Memory B cell (primary cell): ENCODE data around the gene DNAAF5.

Experiments used
- ATAC-seq: fragments of 150-1000 bp; cut with Tn5 transposase; 2 replicates; pipeline ENCODE4 v1.10.0; 2021; ENCODE audit warnings: low read depth, mild to moderate bottlenecking, moderate library complexity
- DNase-seq, 2 donors: peaks; one replicate each; pipeline ENCODE4 v3.0.0; 2022; ENCODE audit warnings: low spot score in 2 of 2
- H3K27ac Mint-ChIP-seq: one replicate; pipeline ENCODE4 v1.8.0; 2022; ENCODE audit warnings: mild to moderate bottlenecking, moderate library complexity, mixed read lengths
- H3K27me3 Mint-ChIP-seq: one replicate; pipeline ENCODE4 v1.8.0; 2022; ENCODE audit warnings: mixed read lengths
- H3K36me3 Mint-ChIP-seq: one replicate; pipeline ENCODE4 v1.8.0; 2022; ENCODE audit warnings: mild to moderate bottlenecking, mixed read lengths
- H3K4me1 Mint-ChIP-seq: one replicate; pipeline ENCODE4 v1.8.0; 2022; ENCODE audit warnings: mixed read lengths
- H3K4me3 Mint-ChIP-seq: one replicate; pipeline ENCODE4 v1.8.0; 2022; ENCODE audit warnings: mild to moderate bottlenecking, moderate library complexity, mixed read lengths
- H3K9me3 Mint-ChIP-seq: one replicate; pipeline ENCODE4 v1.8.0; 2022; ENCODE audit warnings: mixed read lengths

Gene DNAAF5

DNA sequence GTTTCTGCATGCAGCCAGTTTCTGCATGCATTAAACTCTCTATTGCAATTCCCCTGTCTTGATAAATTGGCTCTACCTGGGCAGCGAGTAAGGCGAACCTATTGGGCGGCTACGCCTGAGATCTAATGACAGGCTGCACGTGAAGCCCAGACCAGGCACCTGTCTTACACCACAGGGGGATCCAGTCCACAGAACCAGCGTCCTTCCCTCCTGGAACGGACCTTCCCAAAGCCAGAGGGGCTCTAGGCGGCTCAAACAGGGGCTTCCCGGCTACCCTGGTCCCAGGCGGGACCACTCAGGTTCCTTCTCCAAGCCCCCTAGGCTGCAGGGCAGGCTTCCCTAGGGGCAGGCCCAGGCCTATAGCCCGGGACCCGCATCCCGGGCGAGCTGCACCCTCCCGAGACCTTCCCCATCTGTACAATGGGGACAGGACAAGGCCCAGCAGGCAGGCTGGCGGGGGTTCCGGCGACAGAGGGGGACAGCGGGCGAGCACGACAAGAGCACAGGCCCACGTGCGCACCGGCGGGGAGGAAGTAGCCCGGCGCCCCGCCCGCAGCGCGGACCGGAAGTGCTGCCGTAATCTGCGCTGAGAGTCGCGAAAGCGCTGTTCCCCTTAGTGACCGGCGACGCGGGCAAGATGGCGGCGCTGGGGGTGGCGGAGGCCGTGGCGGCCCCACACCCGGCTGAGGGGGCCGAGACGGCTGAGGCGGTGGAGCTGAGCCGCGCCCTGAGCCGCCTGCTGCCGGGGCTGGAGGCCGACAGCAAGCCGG is at the start of gene DNAAF5:
DNAAF5 (plus strand) TSS at position 616 of the 770 bp plus-strand sequence; CDS start at position 638, 22 bp downstream.
- Mint-ChIP-seq H3K9me3 (peaks cover 3% of the 10 kb centered on the region), H3K27me3 (no peaks in the 10 kb centered on the region), H3K36me3 (peaks cover 18% of the 10 kb centered on the region), H3K4me3 (peak within 1 kb of the TSS; percentile 91), H3K4me1 (peaks cover 16% of the 10 kb centered on the region), H3K27ac (peak within 1 kb of the TSS; percentile 84)
- ATAC-seq = peak; percentile 94
- DNase-seq = peak; percentile 77 to 86

DNA sequence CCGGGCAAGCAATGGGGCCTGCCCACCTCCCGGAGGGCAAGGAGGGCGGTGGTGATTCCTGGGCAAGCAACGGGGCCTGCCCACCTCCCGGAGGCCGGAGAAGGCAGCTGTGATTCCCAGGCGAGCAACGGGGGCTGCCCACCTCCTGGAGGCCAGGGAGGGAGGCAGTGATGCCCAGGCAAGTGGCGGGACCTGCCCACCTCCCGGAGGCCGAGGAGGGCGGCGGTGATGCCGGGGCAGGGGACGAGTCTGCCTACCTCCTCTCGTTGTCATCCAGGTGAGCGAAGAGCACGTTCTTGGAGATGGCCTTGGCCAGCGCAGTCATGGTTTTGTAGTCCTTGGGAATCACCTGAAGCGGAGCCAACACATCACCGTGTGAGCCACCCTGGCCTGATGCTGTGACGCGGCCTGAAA is 49.5 kb upstream of the DNAAF5 start:
- no peaks in the 10 kb centered on the region for H3K27me3 Mint-ChIP-seq
- DNase-seq (no peak), ATAC-seq (no peak)
- no peaks in the 10 kb centered on the region for H3K4me1 Mint-ChIP-seq
- peaks cover 34% of the 10 kb centered on the region for H3K36me3 Mint-ChIP-seq
- no peak overlapping the region for H3K4me3 Mint-ChIP-seq
- no peaks in the 10 kb centered on the region for H3K9me3 Mint-ChIP-seq
- H3K27ac Mint-ChIP-seq = no peak overlapping the region

DNA sequence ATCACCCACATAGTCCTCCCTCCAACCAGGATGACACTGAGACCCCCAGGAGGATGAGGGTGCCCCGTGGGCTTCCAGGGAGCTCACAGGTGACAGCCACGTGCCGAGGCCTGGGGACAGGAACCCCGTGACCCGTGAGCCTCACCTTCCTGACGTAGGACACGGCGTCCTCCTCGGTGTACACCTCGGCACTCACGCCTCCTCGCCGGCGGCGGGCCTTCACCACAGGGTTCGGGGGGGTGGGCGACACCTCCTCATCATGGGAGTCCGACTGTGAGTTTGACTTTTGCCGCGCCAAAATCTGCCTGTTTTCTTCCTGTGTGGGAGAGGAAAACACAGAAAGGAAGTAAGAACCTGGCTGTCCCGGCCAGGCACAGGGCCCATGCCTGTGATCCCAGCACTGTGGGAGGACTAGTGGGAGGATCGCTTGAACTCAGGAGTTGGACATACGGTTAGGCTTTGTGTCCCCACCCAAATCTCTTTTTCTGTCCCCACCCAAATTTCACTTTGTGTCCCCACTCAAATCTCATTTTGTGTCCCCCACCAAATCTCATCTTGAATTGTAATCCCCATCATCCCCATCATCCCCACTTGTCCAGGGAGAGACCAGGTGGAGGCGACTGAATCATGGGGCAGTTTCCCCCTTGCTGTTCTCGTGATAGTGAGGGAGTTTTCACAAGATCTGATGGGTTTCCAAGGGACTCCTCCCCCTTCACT is 45.9 kb upstream of the DNAAF5 start:
- ATAC-seq (no peak), DNase-seq (no peak)
- peaks cover 2% of the 10 kb centered on the region for H3K9me3 Mint-ChIP-seq
- no peaks in the 10 kb centered on the region for H3K27me3 Mint-ChIP-seq
- no peak overlapping the region for H3K4me3 Mint-ChIP-seq
- no peak overlapping the region for H3K27ac Mint-ChIP-seq
- H3K36me3 Mint-ChIP-seq = peaks cover 32% of the 10 kb centered on the region
- H3K4me1 Mint-ChIP-seq = no peaks in the 10 kb centered on the region

DNA sequence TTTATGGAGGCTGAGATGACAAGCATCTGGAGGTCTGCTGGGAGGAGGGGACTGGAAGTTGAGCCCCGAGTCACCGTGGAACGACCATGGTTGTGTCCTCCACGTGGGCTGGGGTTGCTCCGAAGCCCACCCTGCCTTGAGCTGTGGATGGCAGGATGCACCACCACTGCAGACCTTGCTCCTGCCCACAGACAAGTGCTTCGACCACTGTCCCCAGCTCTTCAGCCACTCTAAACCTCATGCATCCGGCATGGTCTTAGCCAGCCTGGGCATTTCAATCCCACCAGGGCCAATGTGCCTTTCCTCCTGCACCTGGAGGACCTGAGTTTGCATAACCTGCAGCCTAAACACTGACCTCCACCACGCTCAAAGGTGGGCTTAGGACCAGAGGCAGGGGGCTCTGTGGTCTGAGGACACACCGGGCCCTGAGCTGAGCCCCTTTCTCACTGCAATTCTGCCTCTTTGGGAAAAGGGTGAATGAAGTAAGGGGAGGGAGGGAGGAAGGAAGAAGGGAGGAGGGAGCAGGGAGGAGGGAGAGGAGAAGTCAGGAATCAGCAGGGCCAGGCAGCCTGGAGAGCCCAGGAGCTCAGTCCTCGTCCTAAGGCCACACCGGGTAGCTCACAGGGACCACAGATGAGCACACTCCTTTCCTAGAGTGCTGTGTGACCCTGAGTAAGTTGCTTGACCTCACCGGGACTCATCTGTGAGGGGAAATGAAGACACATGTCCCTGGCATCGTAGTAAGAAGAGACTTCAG is 44.8 kb upstream of the DNAAF5 start:
- Mint-ChIP-seq H3K4me3 (no peak overlapping the region), H3K27ac (no peak overlapping the region), H3K36me3 (peaks cover 36% of the 10 kb centered on the region), H3K27me3 (no peaks in the 10 kb centered on the region), H3K9me3 (peaks cover 5% of the 10 kb centered on the region), H3K4me1 (no peaks in the 10 kb centered on the region)
- ATAC-seq = no peak
- no peak for DNase-seq

DNA sequence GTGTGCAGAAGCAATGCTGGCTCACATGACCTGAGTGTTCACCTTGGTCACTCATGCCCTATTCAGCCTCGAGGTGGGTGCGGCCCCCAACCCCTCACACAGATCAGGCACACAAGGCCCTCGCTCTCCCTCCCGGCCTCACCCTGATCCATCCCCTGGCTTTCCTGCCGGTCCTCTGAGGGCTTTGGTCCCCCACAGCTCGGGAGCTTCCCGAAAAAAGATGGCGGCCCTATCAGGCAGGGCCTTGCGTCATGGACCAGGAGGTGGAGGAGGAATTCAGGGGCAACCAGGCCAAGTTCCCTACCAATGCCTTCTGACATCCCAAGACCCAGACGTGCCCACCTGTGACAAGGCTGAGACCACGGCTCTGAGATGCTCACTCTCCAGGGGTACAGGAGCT is 43.7 kb upstream of the DNAAF5 start:
- H3K27me3 Mint-ChIP-seq = no peaks in the 10 kb centered on the region
- H3K27ac Mint-ChIP-seq = no peak overlapping the region
- peaks cover 11% of the 10 kb centered on the region for H3K9me3 Mint-ChIP-seq
- ATAC-seq (no peak), DNase-seq (no peak)
- peaks cover 40% of the 10 kb centered on the region for H3K36me3 Mint-ChIP-seq
- no peak overlapping the region for H3K4me3 Mint-ChIP-seq
- H3K4me1 Mint-ChIP-seq = no peaks in the 10 kb centered on the region

DNA sequence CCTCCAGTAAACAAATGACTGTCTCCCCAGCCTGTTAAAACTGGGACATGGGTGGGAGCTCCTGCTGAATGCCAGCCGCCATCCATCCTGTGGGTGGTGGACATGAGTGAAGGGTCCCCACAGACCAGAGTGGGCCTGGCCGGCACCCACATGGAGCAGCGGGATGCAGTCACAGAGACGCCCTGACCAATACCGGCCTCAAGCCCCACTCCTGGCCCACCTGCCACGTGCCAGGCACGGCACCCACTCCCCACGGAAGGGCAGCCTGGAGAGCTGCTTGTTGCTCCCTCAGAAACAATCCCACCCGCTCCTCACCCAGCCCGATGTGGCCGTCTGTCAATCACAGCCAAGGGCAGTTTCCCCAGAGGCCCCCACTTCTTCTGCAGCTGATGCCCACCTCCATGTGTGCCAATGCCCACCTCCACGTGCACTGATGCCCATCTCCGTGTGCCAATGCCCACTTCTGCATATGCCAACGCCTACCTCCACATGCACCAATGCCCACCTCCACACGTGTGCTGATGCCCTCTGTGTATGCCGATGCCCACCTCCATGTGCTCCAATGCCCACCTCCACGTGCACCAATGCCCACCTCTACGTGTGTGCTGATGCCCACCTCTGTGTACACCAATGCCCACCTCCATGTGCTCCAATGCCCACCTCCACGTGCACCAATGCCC is 42.8 kb upstream of the DNAAF5 start:
- H3K4me1 Mint-ChIP-seq = no peaks in the 10 kb centered on the region
- DNase-seq (no peak), ATAC-seq (no peak)
- H3K36me3 Mint-ChIP-seq = peaks cover 41% of the 10 kb centered on the region
- H3K4me3 Mint-ChIP-seq = no peak overlapping the region
- no peak overlapping the region for H3K27ac Mint-ChIP-seq
- peaks cover 14% of the 10 kb centered on the region for H3K9me3 Mint-ChIP-seq
- H3K27me3 Mint-ChIP-seq = no peaks in the 10 kb centered on the region

DNA sequence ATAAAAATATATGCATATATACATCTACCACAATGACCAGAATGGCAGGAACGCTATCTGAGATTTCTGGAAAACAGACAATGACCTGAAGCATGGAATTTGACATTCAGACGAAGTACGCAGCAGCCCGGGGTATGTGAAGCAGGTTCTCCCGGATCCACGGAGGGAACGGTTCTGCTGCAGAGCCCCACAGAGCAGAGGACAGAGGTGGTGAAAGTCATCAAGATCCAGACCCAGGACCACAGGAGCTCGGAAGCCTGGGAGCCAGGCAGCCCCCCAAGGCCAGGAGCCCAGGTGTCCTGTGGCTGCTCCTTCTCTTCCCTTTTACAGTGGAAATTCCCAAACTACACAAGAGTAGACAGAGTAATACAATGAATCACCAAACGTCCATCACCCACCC is 42.1 kb upstream of the DNAAF5 start:
- Mint-ChIP-seq H3K27ac (no peak overlapping the region), H3K27me3 (no peaks in the 10 kb centered on the region), H3K4me3 (no peak overlapping the region), H3K4me1 (no peaks in the 10 kb centered on the region), H3K36me3 (peaks cover 39% of the 10 kb centered on the region), H3K9me3 (peaks cover 14% of the 10 kb centered on the region)
- DNase-seq (no peak), ATAC-seq (no peak)

DNA sequence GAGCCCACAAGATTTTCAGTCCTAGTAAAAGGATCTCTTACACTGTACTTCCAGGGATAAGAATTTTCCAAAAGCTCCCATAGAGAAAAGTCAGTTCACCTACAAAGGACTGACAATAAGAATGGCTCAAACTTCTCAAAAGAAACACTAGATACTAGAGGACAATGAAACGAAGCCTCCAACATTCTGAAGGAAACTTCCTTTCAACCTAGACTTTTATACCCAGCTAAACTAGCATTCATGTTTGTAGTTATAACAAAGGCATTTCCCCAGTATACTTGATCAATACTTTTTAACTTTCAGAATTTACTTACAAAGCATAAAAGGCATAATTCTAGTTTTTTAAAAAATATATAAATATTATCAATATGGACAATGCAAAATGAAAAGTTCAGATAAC is 41.0 kb upstream of the DNAAF5 start:
- H3K36me3 Mint-ChIP-seq = peaks cover 33% of the 10 kb centered on the region
- peaks cover 14% of the 10 kb centered on the region for H3K9me3 Mint-ChIP-seq
- no peak overlapping the region for H3K4me3 Mint-ChIP-seq

DNA sequence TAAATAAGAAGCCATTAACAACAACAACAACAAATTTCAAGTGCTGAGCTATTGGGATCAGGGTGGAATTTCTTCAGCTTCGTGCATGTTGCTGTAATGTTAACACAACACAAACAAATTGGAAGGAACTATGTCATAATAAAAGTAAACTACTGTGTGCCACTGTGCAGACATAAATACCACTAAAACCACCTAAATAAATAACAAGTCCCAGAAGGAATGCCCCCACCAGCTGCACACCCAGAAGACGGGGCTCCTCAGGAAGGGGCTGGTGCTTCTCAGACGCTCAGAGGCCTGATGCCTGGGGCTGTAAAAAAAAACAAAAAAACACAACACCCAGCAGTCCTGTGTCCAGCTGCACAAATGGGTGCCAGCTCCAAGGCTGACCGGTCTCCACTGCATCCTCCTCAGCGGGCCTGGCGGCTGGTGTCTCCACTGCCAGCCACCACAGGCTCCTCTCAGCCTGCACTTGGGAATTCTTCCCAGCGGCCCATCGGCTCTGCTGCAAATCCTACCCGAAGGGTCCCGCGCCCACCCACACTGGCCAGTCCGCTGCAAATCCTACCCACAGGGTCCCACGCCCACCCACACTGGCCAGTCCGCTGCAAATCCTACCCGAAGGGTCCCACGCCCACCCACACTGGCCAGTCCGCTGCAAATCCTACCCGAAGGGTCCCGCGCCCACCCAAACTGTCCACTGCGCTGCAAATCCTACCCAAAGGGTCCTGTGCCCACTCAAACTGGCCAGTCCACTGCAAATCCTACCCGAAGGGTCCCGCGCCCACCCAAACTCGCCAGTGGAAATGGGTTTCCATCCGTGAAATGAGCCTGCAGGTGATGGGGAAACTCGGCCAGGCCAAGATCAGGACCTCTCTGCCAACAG is 35.8 kb upstream of the DNAAF5 start:
- Mint-ChIP-seq H3K36me3 (peaks cover 35% of the 10 kb centered on the region), H3K9me3 (peaks cover 15% of the 10 kb centered on the region), H3K27me3 (no peaks in the 10 kb centered on the region), H3K4me1 (no peaks in the 10 kb centered on the region), H3K4me3 (no peak overlapping the region), H3K27ac (no peak overlapping the region)
- DNase-seq (no peak), ATAC-seq (no peak)

More for the DNA sequence above, 41.0 kb upstream of the DNAAF5 start:
- H3K27me3 Mint-ChIP-seq = no peaks in the 10 kb centered on the region
- ATAC-seq (no peak), DNase-seq (no peak)
- H3K4me1 Mint-ChIP-seq = no peaks in the 10 kb centered on the region
- H3K27ac Mint-ChIP-seq = no peak overlapping the region

DNA sequence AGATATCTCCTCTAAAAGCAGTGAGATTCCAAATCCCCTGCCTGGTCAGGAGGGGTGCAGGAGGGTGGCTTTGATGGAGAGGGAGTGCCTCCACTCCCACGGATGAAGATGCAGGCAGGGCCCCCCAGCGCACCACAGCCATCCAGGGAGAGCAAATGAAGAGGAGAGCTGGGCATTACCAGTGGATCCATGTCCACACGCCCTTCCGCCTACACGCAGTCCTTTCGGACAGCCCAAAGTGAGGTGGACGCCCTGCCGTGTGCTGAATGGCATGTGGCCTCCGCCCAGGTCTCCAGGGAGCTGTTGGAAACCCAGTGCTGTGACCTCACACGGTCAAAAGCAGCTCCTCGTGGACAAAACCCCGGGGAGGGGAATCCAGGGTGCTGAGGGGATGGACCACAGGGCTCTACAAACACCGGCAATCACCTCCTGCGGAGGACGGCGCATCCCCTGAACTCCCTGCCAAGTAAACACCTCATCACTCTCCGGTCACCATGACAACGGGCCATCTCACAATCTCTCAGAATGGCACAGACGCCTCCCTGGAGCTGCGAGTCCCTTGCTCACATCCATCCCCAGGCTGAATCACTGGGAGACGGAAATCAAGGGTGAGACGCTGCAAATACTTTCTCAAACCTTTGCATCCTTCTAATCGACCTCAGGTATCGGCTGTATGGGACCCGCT is 35.0 kb upstream of the DNAAF5 start:
- H3K36me3 Mint-ChIP-seq = peaks cover 33% of the 10 kb centered on the region
- DNase-seq = no peak
- H3K27me3 Mint-ChIP-seq = no peaks in the 10 kb centered on the region
- H3K27ac Mint-ChIP-seq = no peak overlapping the region
- ATAC-seq = no peak
- H3K4me1 Mint-ChIP-seq = no peaks in the 10 kb centered on the region
- peaks cover 14% of the 10 kb centered on the region for H3K9me3 Mint-ChIP-seq
- no peak overlapping the region for H3K4me3 Mint-ChIP-seq

DNA sequence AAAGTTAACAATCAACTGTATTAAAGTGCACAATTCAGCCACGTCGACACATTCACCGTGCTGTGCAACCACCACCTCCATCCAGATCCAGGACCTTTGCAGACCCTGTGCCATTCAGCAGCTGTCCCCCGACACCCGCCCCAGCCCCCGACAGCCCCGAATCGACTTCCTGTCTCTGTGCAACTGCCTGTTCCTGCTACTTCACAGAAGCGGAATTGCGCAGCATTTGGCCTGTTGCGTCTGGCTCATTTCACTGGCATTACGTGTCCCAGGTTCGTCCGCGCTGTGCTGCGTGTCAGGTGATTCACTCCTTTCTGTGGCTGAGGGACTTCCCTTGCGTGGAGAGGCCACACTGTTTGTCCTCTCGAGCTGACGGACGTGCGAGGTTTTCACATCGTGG is 33.2 kb upstream of the DNAAF5 start:
- Mint-ChIP-seq H3K9me3 (peaks cover 7% of the 10 kb centered on the region), H3K4me1 (no peaks in the 10 kb centered on the region), H3K4me3 (no peak overlapping the region), H3K36me3 (peaks cover 26% of the 10 kb centered on the region), H3K27ac (no peak overlapping the region), H3K27me3 (no peaks in the 10 kb centered on the region)
- ATAC-seq (no peak), DNase-seq (no peak)

DNA sequence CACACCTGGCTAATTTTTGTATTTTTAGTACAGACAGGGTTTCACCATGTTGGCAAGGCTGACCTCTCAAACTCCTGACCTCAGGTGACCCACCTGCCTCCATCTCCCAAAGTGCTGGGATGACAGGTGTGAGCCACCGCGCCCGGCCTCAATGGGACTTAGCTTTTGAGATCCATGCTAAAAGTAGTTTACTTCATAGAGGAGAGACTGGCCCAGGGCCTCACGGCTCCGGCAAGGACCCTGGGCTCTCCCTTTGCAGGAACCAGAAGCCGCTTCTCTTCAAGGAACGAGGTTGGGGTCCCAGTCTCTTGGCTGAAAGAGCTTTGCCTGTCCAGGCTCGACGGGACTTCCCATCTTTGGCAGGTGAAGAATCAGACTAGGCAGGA is 30.1 kb upstream of the DNAAF5 start:
- Mint-ChIP-seq H3K27ac (no peak overlapping the region), H3K36me3 (peaks cover 23% of the 10 kb centered on the region), H3K9me3 (peaks cover 3% of the 10 kb centered on the region), H3K4me3 (no peak overlapping the region), H3K27me3 (no peaks in the 10 kb centered on the region), H3K4me1 (no peaks in the 10 kb centered on the region)
- no peak for DNase-seq
- ATAC-seq = no peak
